Neural cell (in vitro differentiated cells): ENCODE results near the gene LRRC15. TPM values are rescaled to one million over a fixed set of nuclear protein-coding genes. Genes with fewer than 3 reads are reported as not detected.

Experiments
- H2AFZ ChIP-seq: fragments of 200-600, 300-800 bp; sonication (generic), shearing (Covaris generic); 2 replicates; pipeline ENCODE4 v1.6.0; 2014; ENCODE audit warnings: low read depth, mild to moderate bottlenecking, antibody characterized with exemption, low read length, moderate library complexity
- H3F3A ChIP-seq: fragments of 200-600 bp; shearing (Covaris generic); 2 replicates; pipeline ENCODE4 v1.6.1; 2016; ENCODE audit warnings: mild to moderate bottlenecking, moderate library complexity, mixed read lengths, antibody characterized with exemption, low read length; ENCODE audit not compliant: insufficient read depth, poor library complexity, severe bottlenecking
- H3K27ac ChIP-seq: fragments of 200-600, 300-800 bp; sonication (generic), shearing (Covaris generic); 2 replicates; pipeline ENCODE4 v1.5.1; 2014; ENCODE audit warnings: mild to moderate bottlenecking, low read length, moderate library complexity
- H3K27me3 ChIP-seq: fragments of 300-800, 200-600 bp; sonication (generic), shearing (Covaris generic); 2 replicates; pipeline ENCODE4 v1.6.0; 2014; ENCODE audit warnings: mild to moderate bottlenecking, low read depth, low read length, moderate library complexity; ENCODE audit not compliant: insufficient read depth
- H3K36me3 ChIP-seq: fragments of 300-800, 200-600 bp; sonication (generic), shearing (Covaris generic); 2 replicates; pipeline ENCODE4 v1.5.1; 2014; ENCODE audit warnings: mild to moderate bottlenecking, antibody characterized with exemption, low read length, moderate library complexity; ENCODE audit not compliant: insufficient read depth
- H3K4me2 ChIP-seq: fragments of 300-800, 200-600 bp; sonication (generic), shearing (Covaris generic); 2 replicates; pipeline ENCODE4 v1.6.0; 2014; ENCODE audit warnings: mild to moderate bottlenecking, low read length
- H3K4me3 ChIP-seq: fragments of 300-800, 200-600 bp; sonication (generic), shearing (Covaris generic); 2 replicates; pipeline ENCODE4 v1.5.1; 2014; ENCODE audit warnings: mild to moderate bottlenecking, low read length, moderate library complexity
- H3K79me2 ChIP-seq: fragments of 200-600 bp; shearing (Covaris generic); replicated peaks from 2 replicates; pipeline ENCODE4 v1.6.0; 2014; ENCODE audit warnings: mild to moderate bottlenecking, low read length, moderate library complexity; ENCODE audit not compliant: insufficient read depth
- H3K9ac ChIP-seq: fragments of 300-800, 200-600 bp; sonication (generic), shearing (Covaris generic); 2 replicates; pipeline ENCODE4 v1.6.1; 2016; ENCODE audit warnings: mild to moderate bottlenecking, low read length, mixed read lengths
- H3K9me2 ChIP-seq: fragments of 200-600 bp; shearing (Covaris generic); 2 replicates; pipeline ENCODE4 v1.6.1; 2016; ENCODE audit warnings: mild to moderate bottlenecking, low read length, mixed read lengths; ENCODE audit not compliant: insufficient read depth
- H3K9me3 ChIP-seq: fragments of 200-600, 300-800 bp; sonication (generic), shearing (Covaris generic); 2 replicates; pipeline ENCODE4 v1.6.1; 2016; ENCODE audit warnings: mild to moderate bottlenecking, mixed run types, low read length, moderate library complexity, mixed read lengths
- H4K20me1 ChIP-seq: fragments of 200-600 bp; shearing (Covaris generic); 2 replicates; pipeline ENCODE4 v1.6.1; 2016; ENCODE audit warnings: mild to moderate bottlenecking, mixed run types; ENCODE audit not compliant: insufficient read depth
- CTCF ChIP-seq: fragments of 450-650 bp; IDR thresholded peaks from 2 replicates; pipeline ENCODE4 v1.5.1; 2014; ENCODE audit warnings: antibody characterized with exemption, mild to moderate bottlenecking, moderate library complexity; ENCODE audit not compliant: poor library complexity, severe bottlenecking
- EP300 ChIP-seq: fragments of 450-650 bp; conservative IDR thresholded peaks from 2 replicates; pipeline ENCODE4 v1.6.1; 2014; ENCODE audit warnings: antibody characterized with exemption, mild to moderate bottlenecking, moderate library complexity; ENCODE audit not compliant: poor library complexity, severe bottlenecking
- EZH2 ChIP-seq: fragments of 200-600, 300-800 bp; shearing (Covaris generic), sonication (generic); IDR thresholded peaks from 2 replicates; pipeline ENCODE4 v1.6.1; 2014; ENCODE audit warnings: antibody characterized with exemption, low read length, borderline replicate concordance, mild to moderate bottlenecking; ENCODE audit not compliant: insufficient read depth, poor library complexity, severe bottlenecking
- MXI1 ChIP-seq: fragments of 450-650 bp; conservative IDR thresholded peaks from 2 replicates; pipeline ENCODE4 v1.6.1; 2014; ENCODE audit warnings: antibody characterized with exemption, mild to moderate bottlenecking; ENCODE audit not compliant: poor library complexity, severe bottlenecking
- POLR2AphosphoS5 ChIP-seq: IDR thresholded peaks from 2 replicates; pipeline ENCODE4 v1.6.1; 2012
- RAD21 ChIP-seq: fragments of 450-650 bp; conservative IDR thresholded peaks from 2 replicates; pipeline ENCODE4 v1.6.1; 2014; ENCODE audit warnings: antibody characterized with exemption, mild to moderate bottlenecking, moderate library complexity
- SMC3 ChIP-seq: fragments of 450-650 bp; conservative IDR thresholded peaks from 2 replicates; pipeline ENCODE4 v1.6.1; 2014; ENCODE audit warnings: antibody characterized with exemption, mild to moderate bottlenecking, moderate library complexity; ENCODE audit not compliant: poor library complexity
- TAF1 ChIP-seq: IDR thresholded peaks from 2 replicates; pipeline ENCODE4 v1.6.1; 2012; ENCODE audit warnings: low read depth
- polyA plus RNA-seq: library from polyadenylated mRNA; depleted of rRNA; stranded (reverse); fragments of >200 nt; gene quantifications from 2 replicates; pipeline ENCODE4 v1.2.3, GENCODE V29; 2014
- TF ChIP-seq, protein P1 (sequence below): IDR thresholded peaks from 2 replicates; pipeline ENCODE4 v1.6.1; 2012; ENCODE audit warnings: borderline replicate concordance

LRRC15 gene
- polyA plus RNA-seq, 1 donor from 2014 or later: not detected

GRCh38 chr3:194326192-194326967 lies 43.2 kb downstream of the LRRC15 start:
- Histone ChIP-seq H3K9me3 (no peaks in the 10 kb centered on the region), H3K4me3 (no peak overlapping the region), H3K9me2 (no peaks in the 10 kb centered on the region), H3K36me3 (no peaks in the 10 kb centered on the region), H3F3A (no peaks in the 10 kb centered on the region), H3K79me2 (no peaks in the 10 kb centered on the region), H3K4me2 (no peak overlapping the region), H2AFZ (no peak overlapping the region), H3K9ac (no peak overlapping the region), H3K27ac (no peak overlapping the region), H3K27me3 (peaks cover 3% of the 10 kb centered on the region), H4K20me1 (no peaks in the 10 kb centered on the region)
- TF ChIP-seq EP300: no peak
- TF ChIP-seq TAF1: no peak

DNA sequence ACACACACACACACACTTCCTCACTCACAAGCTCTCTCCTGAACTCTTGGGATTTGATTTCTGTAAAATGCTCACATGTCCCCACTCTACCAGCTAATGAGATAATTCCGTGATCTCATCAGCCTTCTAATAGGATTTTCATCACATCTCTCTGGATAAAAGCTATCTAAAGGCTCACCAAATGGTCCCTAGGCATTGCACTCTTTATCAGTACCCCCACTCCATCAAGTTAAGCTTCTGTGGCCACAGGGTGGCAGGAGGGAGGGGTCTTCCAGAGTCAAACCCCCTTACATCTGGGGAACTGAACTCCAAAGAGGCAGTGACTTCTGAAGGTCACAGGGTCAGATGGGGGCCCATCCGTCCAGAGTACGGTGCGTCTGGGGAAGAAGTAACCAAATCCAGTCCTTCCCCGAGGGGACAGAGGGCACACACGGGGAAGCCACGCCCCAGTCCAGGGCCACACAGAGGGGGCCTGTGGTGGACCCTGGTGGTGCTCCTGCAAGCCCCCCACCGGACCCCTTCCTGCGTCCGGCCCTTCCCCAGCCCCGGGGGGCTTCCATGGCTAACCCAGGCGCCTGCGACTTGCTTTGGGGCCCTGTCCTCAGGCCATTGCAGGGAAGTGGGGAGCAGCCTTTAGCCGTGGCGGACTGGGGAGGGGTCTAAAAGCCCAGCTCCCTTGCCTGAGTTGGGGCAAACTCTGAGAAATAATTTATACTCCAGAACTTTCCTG lies 44.0 kb downstream of the LRRC15 start:
- no peaks in the 10 kb centered on the region for H3K9me2 ChIP-seq
- H3K4me3 ChIP-seq: no peak overlapping the region
- H3K36me3 ChIP-seq: no peaks in the 10 kb centered on the region
- TF ChIP-seq SMC3: no peak
- TF ChIP-seq CTCF: no peak
- TF ChIP-seq, protein P1, sequence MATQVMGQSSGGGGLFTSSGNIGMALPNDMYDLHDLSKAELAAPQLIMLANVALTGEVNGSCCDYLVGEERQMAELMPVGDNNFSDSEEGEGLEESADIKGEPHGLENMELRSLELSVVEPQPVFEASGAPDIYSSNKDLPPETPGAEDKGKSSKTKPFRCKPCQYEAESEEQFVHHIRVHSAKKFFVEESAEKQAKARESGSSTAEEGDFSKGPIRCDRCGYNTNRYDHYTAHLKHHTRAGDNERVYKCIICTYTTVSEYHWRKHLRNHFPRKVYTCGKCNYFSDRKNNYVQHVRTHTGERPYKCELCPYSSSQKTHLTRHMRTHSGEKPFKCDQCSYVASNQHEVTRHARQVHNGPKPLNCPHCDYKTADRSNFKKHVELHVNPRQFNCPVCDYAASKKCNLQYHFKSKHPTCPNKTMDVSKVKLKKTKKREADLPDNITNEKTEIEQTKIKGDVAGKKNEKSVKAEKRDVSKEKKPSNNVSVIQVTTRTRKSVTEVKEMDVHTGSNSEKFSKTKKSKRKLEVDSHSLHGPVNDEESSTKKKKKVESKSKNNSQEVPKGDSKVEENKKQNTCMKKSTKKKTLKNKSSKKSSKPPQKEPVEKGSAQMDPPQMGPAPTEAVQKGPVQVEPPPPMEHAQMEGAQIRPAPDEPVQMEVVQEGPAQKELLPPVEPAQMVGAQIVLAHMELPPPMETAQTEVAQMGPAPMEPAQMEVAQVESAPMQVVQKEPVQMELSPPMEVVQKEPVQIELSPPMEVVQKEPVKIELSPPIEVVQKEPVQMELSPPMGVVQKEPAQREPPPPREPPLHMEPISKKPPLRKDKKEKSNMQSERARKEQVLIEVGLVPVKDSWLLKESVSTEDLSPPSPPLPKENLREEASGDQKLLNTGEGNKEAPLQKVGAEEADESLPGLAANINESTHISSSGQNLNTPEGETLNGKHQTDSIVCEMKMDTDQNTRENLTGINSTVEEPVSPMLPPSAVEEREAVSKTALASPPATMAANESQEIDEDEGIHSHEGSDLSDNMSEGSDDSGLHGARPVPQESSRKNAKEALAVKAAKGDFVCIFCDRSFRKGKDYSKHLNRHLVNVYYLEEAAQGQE: no peak
- no peak for TF ChIP-seq POLR2AphosphoS5
- TF ChIP-seq EZH2: no peak
- no peak for TF ChIP-seq TAF1
- TF ChIP-seq MXI1: no peak
- TF ChIP-seq EP300: no peak
- TF ChIP-seq RAD21: no peak
- H3K79me2 ChIP-seq: no peaks in the 10 kb centered on the region
- no peaks in the 10 kb centered on the region for H3K27me3 ChIP-seq
- no peaks in the 10 kb centered on the region for H3F3A ChIP-seq
- H3K9ac ChIP-seq: no peak overlapping the region
- H3K4me2 ChIP-seq: no peak overlapping the region
- no peak overlapping the region for H3K27ac ChIP-seq
- no peaks in the 10 kb centered on the region for H4K20me1 ChIP-seq
- no peak overlapping the region for H2AFZ ChIP-seq
- H3K9me3 ChIP-seq: no peaks in the 10 kb centered on the region
